Effector memory CD8-positive, alpha-beta T cell (primary cell): Measurements from ENCODE around the gene POLR2J.

Experiments used
- ATAC-seq: fragments of 150-1000 bp; cut with Tn5 transposase; replicated peaks from 2 replicates; pipeline ENCODE4 v1.10.0; 2021; ENCODE audit warnings: mild to moderate bottlenecking, moderate library complexity
- DNase-seq, 3 experiments: peaks; one replicate each; pipeline ENCODE4 v3.0.0; 2021
- H3K27ac Mint-ChIP-seq, 2 donors: one replicate each; pipeline ENCODE4 v1.8.0; 2022; ENCODE audit warnings: mild to moderate bottlenecking in 2 of 2, mixed read lengths in 2 of 2, moderate library complexity in 2 of 2
- H3K27me3 Mint-ChIP-seq, 2 donors: one replicate each; pipeline ENCODE4 v1.8.0; 2022; ENCODE audit warnings: mixed read lengths in 2 of 2
- H3K36me3 Mint-ChIP-seq: one replicate; pipeline ENCODE4 v1.8.0; 2022; ENCODE audit warnings: mild to moderate bottlenecking, moderate library complexity, mixed read lengths; ENCODE audit not compliant: insufficient read depth
- H3K4me1 Mint-ChIP-seq, 2 donors: one replicate each; pipeline ENCODE4 v1.8.0; 2022; ENCODE audit warnings: low read depth in 2 of 2, mixed read lengths in 2 of 2
- H3K4me3 Mint-ChIP-seq, 2 donors: one replicate each; pipeline ENCODE4 v1.8.0; 2022; ENCODE audit warnings: mild to moderate bottlenecking in 2 of 2, mixed read lengths in 2 of 2, moderate library complexity in 2 of 2
- H3K9me3 Mint-ChIP-seq, 2 donors: one replicate each; pipeline ENCODE4 v1.8.0; 2022; ENCODE audit warnings: mixed read lengths in 2 of 2

POLR2J gene

GRCh38 chr7:102449136-102449535 is 29.6 kb downstream of the POLR2J start:
- ATAC-seq (no peak), DNase-seq (no peak)
- Mint-ChIP-seq H3K9me3 (no peaks in the 10 kb centered on the region), H3K36me3 (peaks cover 15% of the 10 kb centered on the region), H3K4me1 (no peaks in the 10 kb centered on the region), H3K27ac (no peak overlapping the region), H3K4me3 (no peak overlapping the region), H3K27me3 (no peaks in the 10 kb centered on the region)

- ATAC-seq (no peak), DNase-seq (no peak)
- H3K27me3 Mint-ChIP-seq: no peaks in the 10 kb centered on the region
- no peak overlapping the region for H3K27ac Mint-ChIP-seq
- no peak overlapping the region for H3K4me3 Mint-ChIP-seq
- H3K4me1 Mint-ChIP-seq: no peaks in the 10 kb centered on the region
- H3K36me3 Mint-ChIP-seq: peaks cover 17% of the 10 kb centered on the region
- no peaks in the 10 kb centered on the region for H3K9me3 Mint-ChIP-seq
These were observed 31.4 kb downstream of the POLR2J start for GRCh38 chr7:102447311-102447710.

GRCh38 chr7:102446387-102447156 is 32.1 kb downstream of the POLR2J start:
- Mint-ChIP-seq H3K4me3 (no peak overlapping the region), H3K9me3 (no peaks in the 10 kb centered on the region), H3K36me3 (peaks cover 18% of the 10 kb centered on the region), H3K4me1 (no peaks in the 10 kb centered on the region), H3K27ac (peak overlapping the region; percentile 32 to 49), H3K27me3 (no peaks in the 10 kb centered on the region)
- ATAC-seq (no peak), DNase-seq (no peak)

GRCh38 chr7:102445674-102446071 is 33.0 kb downstream of the POLR2J start:
- Mint-ChIP-seq H3K4me3 (no peak overlapping the region), H3K27ac (peak overlapping the region in 1 of 2 donors; percentile 49), H3K9me3 (no peaks in the 10 kb centered on the region), H3K36me3 (peaks cover 21% of the 10 kb centered on the region), H3K4me1 (no peaks in the 10 kb centered on the region), H3K27me3 (no peaks in the 10 kb centered on the region)
- no peak for DNase-seq
- no peak for ATAC-seq

- H3K36me3 Mint-ChIP-seq: peaks cover 25% of the 10 kb centered on the region
- H3K27me3 Mint-ChIP-seq: no peaks in the 10 kb centered on the region
- no peak for ATAC-seq
- H3K4me3 Mint-ChIP-seq: peak overlapping the region in 1 of 2 donors; percentile 23
- no peak for DNase-seq
- no peak overlapping the region for H3K27ac Mint-ChIP-seq
- H3K9me3 Mint-ChIP-seq: no peaks in the 10 kb centered on the region
- H3K4me1 Mint-ChIP-seq: no peaks in the 10 kb centered on the region
These were observed 33.6 kb downstream of the POLR2J start for GRCh38 chr7:102444961-102445673.

GRCh38 chr7:102439963-102440795 is 38.5 kb downstream of the POLR2J start:
- DNase-seq (no peak), ATAC-seq (no peak)
- no peaks in the 10 kb centered on the region for H3K9me3 Mint-ChIP-seq
- H3K27me3 Mint-ChIP-seq: no peaks in the 10 kb centered on the region
- H3K36me3 Mint-ChIP-seq: peaks cover 35% of the 10 kb centered on the region
- H3K27ac Mint-ChIP-seq: no peak overlapping the region
- H3K4me1 Mint-ChIP-seq: peaks cover 0 to 5% of the 10 kb centered on the region in 2 donors
- H3K4me3 Mint-ChIP-seq: no peak overlapping the region

- peaks cover 15 to 20% of the 10 kb centered on the region in 2 donors for H3K4me1 Mint-ChIP-seq
- peak overlapping the region; percentile 40 to 84 for H3K4me3 Mint-ChIP-seq
These were observed 42.6 kb downstream of the POLR2J start for GRCh38 chr7:102436118-102436517.

GRCh38 chr7:102434039-102434486 is 44.7 kb downstream of the POLR2J start:
- no peaks in the 10 kb centered on the region for H3K9me3 Mint-ChIP-seq

More at GRCh38 chr7:102436118-102436517, 42.6 kb downstream of the POLR2J start:
- H3K27ac Mint-ChIP-seq: peak overlapping the region; percentile 75 to 96
- H3K27me3 Mint-ChIP-seq: no peaks in the 10 kb centered on the region
- H3K36me3 Mint-ChIP-seq: peaks cover 54% of the 10 kb centered on the region
- no peak for DNase-seq
- no peak for ATAC-seq
- no peaks in the 10 kb centered on the region for H3K9me3 Mint-ChIP-seq

GRCh38 chr7:102433219-102434038 is 45.3 kb downstream of the POLR2J start, which contains the start of gene ORAI2:
ORAI2 (plus strand) TSS chr7:102433575; CDS start chr7:102438957, 5,382 bp downstream.
- peaks cover 48% of the 10 kb centered on the region for H3K36me3 Mint-ChIP-seq
- no peaks in the 10 kb centered on the region for H3K27me3 Mint-ChIP-seq
- ATAC-seq (peak; percentile 66), DNase-seq (peak; percentile 79 to 85 (median 82))
- H3K4me3 Mint-ChIP-seq: peak within 1 kb of the TSS; percentile 73 to 84
- peak within 1 kb of the TSS; percentile 100 for H3K27ac Mint-ChIP-seq
- H3K4me1 Mint-ChIP-seq: peaks cover 30 to 36% of the 10 kb centered on the region in 2 donors
- H3K9me3 Mint-ChIP-seq: no peaks in the 10 kb centered on the region

More at GRCh38 chr7:102434039-102434486, 44.7 kb downstream of the POLR2J start:
- Mint-ChIP-seq H3K4me1 (peaks cover 29 to 35% of the 10 kb centered on the region in 2 donors), H3K27me3 (no peaks in the 10 kb centered on the region), H3K36me3 (peaks cover 49% of the 10 kb centered on the region), H3K27ac (peak overlapping the region; percentile 91 to 96), H3K4me3 (peak overlapping the region; percentile 73 to 84)
- DNase-seq (no peak), ATAC-seq (peak; percentile 1)

- Mint-ChIP-seq H3K4me1 (peaks cover 30 to 36% of the 10 kb centered on the region in 2 donors), H3K27me3 (no peaks in the 10 kb centered on the region), H3K36me3 (peaks cover 48% of the 10 kb centered on the region), H3K9me3 (no peaks in the 10 kb centered on the region), H3K4me3 (peak overlapping the region; percentile 73 to 78), H3K27ac (peak overlapping the region; percentile 100)
- DNase-seq: peak in 2 of 3 experiments; percentile 20 to 60
- ATAC-seq: peak; percentile 56
These were observed 46.1 kb downstream of the POLR2J start for GRCh38 chr7:102432442-102433218.

- H3K27ac Mint-ChIP-seq: peak overlapping the region; percentile 100
- H3K9me3 Mint-ChIP-seq: no peaks in the 10 kb centered on the region
- peak; percentile 62 for ATAC-seq
- no peaks in the 10 kb centered on the region for H3K27me3 Mint-ChIP-seq
- peaks cover 48% of the 10 kb centered on the region for H3K36me3 Mint-ChIP-seq
- peaks cover 34 to 42% of the 10 kb centered on the region in 2 donors for H3K4me1 Mint-ChIP-seq
- peak overlapping the region; percentile 73 to 78 for H3K4me3 Mint-ChIP-seq
- peak; percentile 63 to 64 (median 63) for DNase-seq
These were observed 47.0 kb downstream of the POLR2J start for GRCh38 chr7:102431617-102432298.
